Osteocyte (in vitro differentiated cells): Measurements from ENCODE around the gene ANXA5. TPM values are rescaled to one million over a fixed set of nuclear protein-coding genes. Genes with fewer than 3 reads are reported as not detected.

Experiments
- DNase-seq: peaks from one replicate; pipeline ENCODE4 v3.0.0; 2021; ENCODE audit warnings: mixed read lengths; ENCODE audit not compliant: unreplicated experiment; ENCODE audit errors: extremely low spot score
- H3K27ac Mint-ChIP-seq: one replicate; pipeline ENCODE4 v1.8.0; 2021; ENCODE audit warnings: mild to moderate bottlenecking, mixed read lengths; ENCODE audit not compliant: unreplicated experiment
- H3K27me3 Mint-ChIP-seq: one replicate; pipeline ENCODE4 v1.8.0; 2021; ENCODE audit warnings: mixed read lengths; ENCODE audit not compliant: unreplicated experiment
- H3K36me3 Mint-ChIP-seq: one replicate; pipeline ENCODE4 v1.8.0; 2021; ENCODE audit warnings: mixed read lengths; ENCODE audit not compliant: unreplicated experiment
- H3K4me1 Mint-ChIP-seq: one replicate; pipeline ENCODE4 v1.8.0; 2021; ENCODE audit warnings: mixed read lengths; ENCODE audit not compliant: unreplicated experiment
- H3K4me3 Mint-ChIP-seq: one replicate; pipeline ENCODE4 v1.8.0; 2021; ENCODE audit warnings: mild to moderate bottlenecking, moderate library complexity, mixed read lengths; ENCODE audit not compliant: unreplicated experiment
- H3K9me3 Mint-ChIP-seq: one replicate; pipeline ENCODE4 v1.8.0; 2021; ENCODE audit warnings: mixed read lengths; ENCODE audit not compliant: unreplicated experiment
- CTCF ChIP-seq: fragments of 200-600 bp; sonication (generic); IDR thresholded peaks from 2 replicates; pipeline ENCODE4 v1.5.0; 2021; ENCODE audit warnings: antibody characterized with exemption, mild to moderate bottlenecking, moderate library complexity
- total RNA-seq: library from RNA; stranded (reverse); gene quantifications from 2 replicates; pipeline ENCODE4 v1.2.1, GENCODE V29; 2021

The ANXA5 gene
- total RNA-seq, 1 donor from 2014 or later: 488 TPM

- no peak for TF ChIP-seq CTCF
- Mint-ChIP-seq H3K27me3 (no peaks in the 10 kb centered on the region), H3K4me1 (peaks cover 3% of the 10 kb centered on the region), H3K27ac (peak overlapping the region; percentile 2), H3K9me3 (no peaks in the 10 kb centered on the region), H3K4me3 (no peak overlapping the region), H3K36me3 (peaks cover 67% of the 10 kb centered on the region)
- DNase-seq: no peak
Measured at GRCh38 chr4:121680571-121680970, 16.2 kb downstream of the ANXA5 start.

- Mint-ChIP-seq H3K27me3 (no peaks in the 10 kb centered on the region), H3K36me3 (peaks cover 64% of the 10 kb centered on the region), H3K9me3 (no peaks in the 10 kb centered on the region), H3K4me3 (no peak overlapping the region), H3K27ac (no peak overlapping the region), H3K4me1 (peaks cover 3% of the 10 kb centered on the region)
- TF ChIP-seq CTCF: no peak
- no peak for DNase-seq
Measured at GRCh38 chr4:121679951-121680350, 16.8 kb downstream of the ANXA5 start.

GRCh38 chr4:121679267-121679666 is 17.5 kb downstream of the ANXA5 start:
- TF ChIP-seq CTCF: no peak
- Mint-ChIP-seq H3K27me3 (no peaks in the 10 kb centered on the region), H3K4me3 (no peak overlapping the region), H3K9me3 (no peaks in the 10 kb centered on the region), H3K4me1 (peaks cover 3% of the 10 kb centered on the region), H3K36me3 (peaks cover 60% of the 10 kb centered on the region), H3K27ac (no peak overlapping the region)
- no peak for DNase-seq

- DNase-seq: no peak
- Mint-ChIP-seq H3K4me3 (no peak overlapping the region), H3K9me3 (no peaks in the 10 kb centered on the region), H3K27ac (no peak overlapping the region), H3K36me3 (peaks cover 59% of the 10 kb centered on the region), H3K4me1 (peaks cover 4% of the 10 kb centered on the region), H3K27me3 (no peaks in the 10 kb centered on the region)
- TF ChIP-seq CTCF: no peak
Measured at GRCh38 chr4:121677524-121677923, 19.3 kb downstream of the ANXA5 start.

GRCh38 chr4:121676345-121677075 is 20.3 kb downstream of the ANXA5 start:
- Mint-ChIP-seq H3K27ac (no peak overlapping the region), H3K27me3 (no peaks in the 10 kb centered on the region), H3K36me3 (peaks cover 62% of the 10 kb centered on the region), H3K9me3 (no peaks in the 10 kb centered on the region), H3K4me3 (no peak overlapping the region), H3K4me1 (peaks cover 11% of the 10 kb centered on the region)
- TF ChIP-seq CTCF: no peak
- DNase-seq: no peak
